Spleen (tissue), 7 donors: ENCODE measurements around the gene MAS1.

Source experiments
- CTCF ChIP-seq, 11 experiments: fragments of 200-600 bp in 7 of 11; fragments of 450-650 bp in 4 of 11; sonication (generic) in 4 of 11; IDR thresholded peaks in 8 of 11; conservative IDR thresholded peaks in 3 of 11; 1 replicate in 7 of 11; 2 replicates in 4 of 11; pipeline versions ENCODE4 v1.4.0 to v1.8.0; 2016 to 2021; ENCODE audit warnings: antibody characterized with exemption in 11 of 11, inconsistent platforms in 4 of 11, mild to moderate bottlenecking in 1 of 11
- POLR2A ChIP-seq, 3 donors: fragments of 450-650 bp; IDR thresholded peaks; one replicate each; pipeline ENCODE4 v1.5.1; 2017; ENCODE audit warnings: antibody characterized with exemption in 3 of 3, mild to moderate bottlenecking in 1 of 3
- donor health status: DM: no; HTN: no; CAD: no; lungs with moderate emphysema.
- donor health status: DM: no; HTN: no; CAD: no.
- donor health status: DM: no; HTN: no; CAD: no.

- TF ChIP-seq CTCF (IDR thresholded peaks at IDR 0.05 in 8 of 11, conservative IDR thresholded peaks at IDR 0.05 in 3 of 11): no peak
- TF ChIP-seq POLR2A (IDR thresholded peaks at IDR 0.05): no peak
Measured at GRCh38 chr6:159904497-159904911, 13.7 kb downstream of the MAS1 start.
